Brain pericyte (primary cell): Measurements from ENCODE around the gene VDR.
A peak's percentile ranks its signal among the peaks of the same experiment; 100 is the strongest.
"Not testable (repeated sequence)": the region's sequence is repeated elsewhere in the genome, so short reads cannot be mapped to it uniquely, and the experiment has no call there.

Source experiments
- DNase-seq: peaks from one replicate; pipeline ENCODE4 v3.0.0-alpha.2; 2012; ENCODE audit warnings: low read depth, low spot score

The VDR gene

GRCh38 chr12:47829584-47829983, 75.2 kb downstream of the VDR start:
- no peak for DNase-seq

GRCh38 chr12:47828976-47829482, 75.8 kb downstream of the VDR start:
- DNase-seq = no peak

GRCh38 chr12:47828008-47828975, 76.5 kb downstream of the VDR start:
- no peak for DNase-seq

GRCh38 chr12:47825173-47825639, 79.6 kb downstream of the VDR start:
- no peak for DNase-seq

- DNase-seq = no peak
Observed at GRCh38 chr12:47824635-47825034, 80.2 kb downstream of the VDR start.

GRCh38 chr12:47824198-47824597, 80.6 kb downstream of the VDR start:
- no peak for DNase-seq

- DNase-seq = no peak
Observed at GRCh38 chr12:47823422-47824086, 81.2 kb downstream of the VDR start.

- no peak for DNase-seq
Observed at GRCh38 chr12:47822863-47823262, 81.9 kb downstream of the VDR start.

GRCh38 chr12:47822401-47822800, 82.4 kb downstream of the VDR start:
- no peak for DNase-seq

- no peak for DNase-seq
Observed at GRCh38 chr12:47821346-47821706, 83.5 kb downstream of the VDR start.

GRCh38 chr12:47820631-47821345, 84.0 kb downstream of the VDR start:
- peak; percentile 64 for DNase-seq

GRCh38 chr12:47819896-47820630, 84.7 kb downstream of the VDR start, which contains the start of gene HDAC7:
Gene HDAC7 (minus strand): TSS chr12:47819903. CDS start chr12:47819785, 118 bp downstream.
- DNase-seq = no peak

- no peak for DNase-seq
Observed at GRCh38 chr12:47819138-47819895, 85.5 kb downstream of the VDR start.

GRCh38 chr12:47818467-47819137, 86.2 kb downstream of the VDR start:
- DNase-seq = no peak

GRCh38 chr12:47818007-47818376, 86.8 kb downstream of the VDR start:
- no peak for DNase-seq

GRCh38 chr12:47817272-47818006, 87.4 kb downstream of the VDR start:
- no peak for DNase-seq

- no peak for DNase-seq
Observed at GRCh38 chr12:47816403-47817271, 88.2 kb downstream of the VDR start.

- not testable (repeated sequence) for DNase-seq
Observed at GRCh38 chr12:47815447-47815846, 89.3 kb downstream of the VDR start.
